Measurements from ENCODE around the gene ERBIN. TPM values are rescaled to one million over a fixed set of nuclear protein-coding genes. Genes with fewer than 3 reads are reported as not detected.

ERBIN gene
- total RNA-seq, 1 donor from 2014 or later: 60.2 TPM

GRCh38 chr5:65987982-65988381 is 61.6 kb downstream of the ERBIN start:
- H3K27ac Mint-ChIP-seq: no peak overlapping the region
- no peaks in the 10 kb centered on the region for H3K27me3 Mint-ChIP-seq
- no peak for DNase-seq (ENCODE audit: extremely low spot score, unreplicated experiment)
- H3K4me3 Mint-ChIP-seq: no peak overlapping the region
- peaks cover 6% of the 10 kb centered on the region for H3K9me3 Mint-ChIP-seq
- no peak for TF ChIP-seq CTCF (conservative IDR thresholded peaks at IDR 0.05)
- peaks cover 17% of the 10 kb centered on the region for H3K36me3 Mint-ChIP-seq
- peaks cover 28% of the 10 kb centered on the region for H3K4me1 Mint-ChIP-seq (ENCODE audit: unreplicated experiment)

- Mint-ChIP-seq H3K27ac (no peak overlapping the region), H3K4me1 (ENCODE audit: unreplicated experiment) (peaks cover 24% of the 10 kb centered on the region), H3K4me3 (no peak overlapping the region), H3K36me3 (peaks cover 17% of the 10 kb centered on the region), H3K9me3 (peaks cover 6% of the 10 kb centered on the region), H3K27me3 (no peaks in the 10 kb centered on the region)
- DNase-seq (ENCODE audit: extremely low spot score, unreplicated experiment): no peak
- no peak for TF ChIP-seq CTCF (conservative IDR thresholded peaks at IDR 0.05)
Observed at GRCh38 chr5:65989158-65989557, 62.8 kb downstream of the ERBIN start.

GRCh38 chr5:65992630-65993029 is 66.3 kb downstream of the ERBIN start:
- no peak overlapping the region for H3K4me3 Mint-ChIP-seq
- H3K9me3 Mint-ChIP-seq: no peaks in the 10 kb centered on the region
- H3K27me3 Mint-ChIP-seq: no peaks in the 10 kb centered on the region
- DNase-seq (ENCODE audit: extremely low spot score, unreplicated experiment): no peak
- H3K36me3 Mint-ChIP-seq: peaks cover 21% of the 10 kb centered on the region
- H3K4me1 Mint-ChIP-seq (ENCODE audit: unreplicated experiment): peaks cover 4% of the 10 kb centered on the region
- no peak overlapping the region for H3K27ac Mint-ChIP-seq
- no peak for TF ChIP-seq CTCF (conservative IDR thresholded peaks at IDR 0.05)

- Mint-ChIP-seq H3K9me3 (no peaks in the 10 kb centered on the region), H3K27ac (no peak overlapping the region), H3K4me1 (ENCODE audit: unreplicated experiment) (no peaks in the 10 kb centered on the region), H3K27me3 (no peaks in the 10 kb centered on the region), H3K4me3 (no peak overlapping the region), H3K36me3 (peaks cover 21% of the 10 kb centered on the region)
- TF ChIP-seq CTCF (conservative IDR thresholded peaks at IDR 0.05): no peak
- DNase-seq (ENCODE audit: extremely low spot score, unreplicated experiment): no peak
Observed at GRCh38 chr5:65994117-65994786, 67.9 kb downstream of the ERBIN start.

- Mint-ChIP-seq H3K27ac (no peak overlapping the region), H3K4me1 (ENCODE audit: unreplicated experiment) (no peaks in the 10 kb centered on the region), H3K27me3 (no peaks in the 10 kb centered on the region), H3K9me3 (no peaks in the 10 kb centered on the region), H3K4me3 (no peak overlapping the region), H3K36me3 (peaks cover 43% of the 10 kb centered on the region)
- no peak for DNase-seq (ENCODE audit: extremely low spot score, unreplicated experiment)
- no peak for TF ChIP-seq CTCF (conservative IDR thresholded peaks at IDR 0.05)
Observed at GRCh38 chr5:65999061-65999723, 72.8 kb downstream of the ERBIN start.

Measured in type B pancreatic cell (in vitro differentiated cells).